Measurements from ENCODE around the gene MGLL.

DNA sequence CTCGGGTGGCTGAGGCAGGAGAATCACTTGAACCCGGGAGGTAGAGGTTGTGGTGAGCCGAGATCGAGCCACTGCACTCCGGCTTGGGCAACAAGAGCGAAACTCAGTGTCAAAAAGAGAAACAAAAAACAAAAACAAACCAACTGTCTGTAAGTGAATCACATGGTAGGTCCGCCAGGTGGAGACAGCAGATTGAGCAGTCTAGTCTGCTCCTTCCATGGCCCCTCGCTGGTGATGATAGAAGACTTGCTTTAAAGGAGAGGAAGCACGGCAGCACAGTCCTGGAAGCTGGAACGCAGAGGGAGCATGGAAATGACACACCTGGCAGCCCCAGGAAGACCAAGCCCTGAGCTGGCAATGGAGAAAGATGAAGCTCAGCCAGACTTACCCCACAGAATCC lies 31.4 kb upstream of the MGLL start:
- TF ChIP-seq, protein P1, sequence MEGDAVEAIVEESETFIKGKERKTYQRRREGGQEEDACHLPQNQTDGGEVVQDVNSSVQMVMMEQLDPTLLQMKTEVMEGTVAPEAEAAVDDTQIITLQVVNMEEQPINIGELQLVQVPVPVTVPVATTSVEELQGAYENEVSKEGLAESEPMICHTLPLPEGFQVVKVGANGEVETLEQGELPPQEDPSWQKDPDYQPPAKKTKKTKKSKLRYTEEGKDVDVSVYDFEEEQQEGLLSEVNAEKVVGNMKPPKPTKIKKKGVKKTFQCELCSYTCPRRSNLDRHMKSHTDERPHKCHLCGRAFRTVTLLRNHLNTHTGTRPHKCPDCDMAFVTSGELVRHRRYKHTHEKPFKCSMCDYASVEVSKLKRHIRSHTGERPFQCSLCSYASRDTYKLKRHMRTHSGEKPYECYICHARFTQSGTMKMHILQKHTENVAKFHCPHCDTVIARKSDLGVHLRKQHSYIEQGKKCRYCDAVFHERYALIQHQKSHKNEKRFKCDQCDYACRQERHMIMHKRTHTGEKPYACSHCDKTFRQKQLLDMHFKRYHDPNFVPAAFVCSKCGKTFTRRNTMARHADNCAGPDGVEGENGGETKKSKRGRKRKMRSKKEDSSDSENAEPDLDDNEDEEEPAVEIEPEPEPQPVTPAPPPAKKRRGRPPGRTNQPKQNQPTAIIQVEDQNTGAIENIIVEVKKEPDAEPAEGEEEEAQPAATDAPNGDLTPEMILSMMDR (IDR thresholded peaks at IDR 0.05): no peak
- TF ChIP-seq POLR2AphosphoS5 (IDR thresholded peaks at IDR 0.05) (no peak), EP300 (IDR thresholded peaks at IDR 0.05) (no peak), POLR2A (IDR thresholded peaks at IDR 0.05) (no peak)
